Measurements from ENCODE around the gene CD163. TPM values are rescaled to one million over a fixed set of nuclear protein-coding genes. Genes with fewer than 3 reads are reported as not detected.
A peak's percentile ranks its signal among the peaks of the same experiment; 100 is the strongest.

CD163 gene
- not detected in 2 replicates for total RNA-seq (ENCODE audit: low replicate concordance)

DNA sequence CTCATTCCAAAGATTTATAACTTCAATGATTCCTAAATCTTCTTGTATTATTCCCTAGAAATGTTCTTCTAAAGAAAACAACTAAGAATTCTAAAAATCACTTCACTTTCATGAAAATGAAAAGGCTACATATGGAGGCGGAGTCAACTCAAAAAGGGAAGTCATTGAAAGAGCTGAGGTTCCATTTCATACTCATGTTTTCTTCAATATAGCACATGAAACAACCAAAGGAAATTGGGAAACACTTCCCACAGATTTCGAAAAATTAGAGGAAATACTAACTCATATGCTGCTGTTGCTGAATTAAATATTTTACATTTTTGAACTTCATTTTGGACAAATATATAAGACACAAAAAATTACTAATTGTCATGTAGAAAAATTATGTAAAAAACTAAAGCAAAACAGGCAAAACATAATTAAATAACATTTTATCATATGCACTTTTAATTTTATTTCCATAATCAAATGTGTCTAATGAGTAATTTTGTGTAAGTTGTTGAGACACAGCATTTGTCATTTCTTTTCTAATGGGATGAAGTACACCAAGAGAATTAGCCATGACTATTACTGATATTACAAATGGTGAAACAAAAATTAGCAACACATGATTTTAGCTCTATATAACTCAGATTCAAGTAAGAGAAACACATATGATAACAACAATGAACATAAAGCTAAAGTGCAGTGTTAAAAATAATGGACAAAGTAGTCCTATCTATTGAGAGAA lies at the start of gene CD163:
Gene CD163 (minus strand): TSS at position 92 of the 730 bp plus-strand sequence. CDS start 87 bp downstream, at position 5.
- Mint-ChIP-seq H3K27ac (no peak within 1 kb of the TSS), H3K27me3 (ENCODE audit: insufficient read depth, low read depth) (peaks cover 2% of the 10 kb centered on the region)
- TF ChIP-seq, protein P1, sequence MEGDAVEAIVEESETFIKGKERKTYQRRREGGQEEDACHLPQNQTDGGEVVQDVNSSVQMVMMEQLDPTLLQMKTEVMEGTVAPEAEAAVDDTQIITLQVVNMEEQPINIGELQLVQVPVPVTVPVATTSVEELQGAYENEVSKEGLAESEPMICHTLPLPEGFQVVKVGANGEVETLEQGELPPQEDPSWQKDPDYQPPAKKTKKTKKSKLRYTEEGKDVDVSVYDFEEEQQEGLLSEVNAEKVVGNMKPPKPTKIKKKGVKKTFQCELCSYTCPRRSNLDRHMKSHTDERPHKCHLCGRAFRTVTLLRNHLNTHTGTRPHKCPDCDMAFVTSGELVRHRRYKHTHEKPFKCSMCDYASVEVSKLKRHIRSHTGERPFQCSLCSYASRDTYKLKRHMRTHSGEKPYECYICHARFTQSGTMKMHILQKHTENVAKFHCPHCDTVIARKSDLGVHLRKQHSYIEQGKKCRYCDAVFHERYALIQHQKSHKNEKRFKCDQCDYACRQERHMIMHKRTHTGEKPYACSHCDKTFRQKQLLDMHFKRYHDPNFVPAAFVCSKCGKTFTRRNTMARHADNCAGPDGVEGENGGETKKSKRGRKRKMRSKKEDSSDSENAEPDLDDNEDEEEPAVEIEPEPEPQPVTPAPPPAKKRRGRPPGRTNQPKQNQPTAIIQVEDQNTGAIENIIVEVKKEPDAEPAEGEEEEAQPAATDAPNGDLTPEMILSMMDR (IDR thresholded peaks at IDR 0.05), result no peak
- TF ChIP-seq EZH2phosphoT487 (IDR thresholded peaks at IDR 0.05), result no peak

DNA sequence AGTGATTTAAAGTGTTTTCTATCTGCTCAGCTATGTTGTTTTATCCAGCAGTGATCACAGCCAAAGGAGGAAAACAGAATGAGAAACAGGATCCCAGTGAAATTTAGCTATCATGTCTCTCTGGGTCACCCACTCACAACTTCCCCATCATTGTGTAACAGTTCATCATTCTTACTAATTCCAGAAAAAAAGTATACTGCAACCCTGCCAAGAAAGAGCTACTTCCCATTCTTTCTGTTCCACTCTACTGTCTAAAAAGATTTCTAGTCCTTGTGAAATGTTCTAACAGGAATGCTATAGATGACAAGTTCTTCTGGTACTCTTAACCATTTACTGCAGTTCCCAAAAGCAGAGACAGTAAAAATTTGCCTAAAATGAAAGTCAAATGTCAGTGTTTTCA lies 39.2 kb upstream of the CD163 start:
- H3K9ac ChIP-seq, result no peak overlapping the region
- H3K79me2 ChIP-seq (ENCODE audit: low read depth), result no peaks in the 10 kb centered on the region
- no peak overlapping the region for H3K4me3 ChIP-seq
- no peaks in the 10 kb centered on the region for H4K20me1 ChIP-seq (ENCODE audit: low read depth)
- H3K36me3 Mint-ChIP-seq, result no peaks in the 10 kb centered on the region
- no peak overlapping the region for H2AFZ ChIP-seq (replicated peaks)
- H3K27me3 Mint-ChIP-seq (ENCODE audit: insufficient read depth, low read depth), result no peaks in the 10 kb centered on the region
- no peak overlapping the region for H3K27ac Mint-ChIP-seq
- H3K27me3 ChIP-seq, result no peaks in the 10 kb centered on the region
- H3K36me3 ChIP-seq, result no peaks in the 10 kb centered on the region
- TF ChIP-seq, protein P1 (IDR thresholded peaks at IDR 0.05), result no peak
- TF ChIP-seq EZH2 (IDR thresholded peaks at IDR 0.05), result no peak
- no peak for TF ChIP-seq EZH2phosphoT487 (IDR thresholded peaks at IDR 0.05)
- H3K4me1 Mint-ChIP-seq, result peaks cover 5% of the 10 kb centered on the region
- no peaks in the 10 kb centered on the region for H3K4me1 ChIP-seq
- no peaks in the 10 kb centered on the region for H3K9me3 Mint-ChIP-seq
- no peaks in the 10 kb centered on the region for H3K9me3 ChIP-seq (ENCODE audit: low read depth)
- H3K4me3 Mint-ChIP-seq, result no peak overlapping the region
- DNase-seq (ENCODE audit: low spot score), result no peak
- no peak overlapping the region for H3K4me2 ChIP-seq
- no peaks in the 10 kb centered on the region for H3F3A ChIP-seq (ENCODE audit: low read depth)
- no peak overlapping the region for H3K27ac ChIP-seq

More for the DNA sequence above, at the start of gene CD163:
- no peak within 1 kb of the TSS for H3K9ac ChIP-seq
- H3K27me3 ChIP-seq, result no peaks in the 10 kb centered on the region
- no peak within 1 kb of the TSS for H3K4me3 ChIP-seq
- H3K79me2 ChIP-seq (ENCODE audit: low read depth), result no peaks in the 10 kb centered on the region
- H3F3A ChIP-seq (ENCODE audit: low read depth), result no peaks in the 10 kb centered on the region
- no peaks in the 10 kb centered on the region for H3K36me3 ChIP-seq
- DNase-seq (ENCODE audit: low spot score), result no peak
- H2AFZ ChIP-seq (replicated peaks), result no peak within 1 kb of the TSS
- H4K20me1 ChIP-seq (ENCODE audit: low read depth), result no peaks in the 10 kb centered on the region
- Mint-ChIP-seq H3K4me1 (no peaks in the 10 kb centered on the region), H3K4me3 (no peak within 1 kb of the TSS), H3K9me3 (peaks cover 2% of the 10 kb centered on the region), H3K36me3 (no peaks in the 10 kb centered on the region)
- no peaks in the 10 kb centered on the region for H3K9me3 ChIP-seq (ENCODE audit: low read depth)
- no peaks in the 10 kb centered on the region for H3K4me1 ChIP-seq
- no peak within 1 kb of the TSS for H3K4me2 ChIP-seq
- no peak within 1 kb of the TSS for H3K27ac ChIP-seq

DNA sequence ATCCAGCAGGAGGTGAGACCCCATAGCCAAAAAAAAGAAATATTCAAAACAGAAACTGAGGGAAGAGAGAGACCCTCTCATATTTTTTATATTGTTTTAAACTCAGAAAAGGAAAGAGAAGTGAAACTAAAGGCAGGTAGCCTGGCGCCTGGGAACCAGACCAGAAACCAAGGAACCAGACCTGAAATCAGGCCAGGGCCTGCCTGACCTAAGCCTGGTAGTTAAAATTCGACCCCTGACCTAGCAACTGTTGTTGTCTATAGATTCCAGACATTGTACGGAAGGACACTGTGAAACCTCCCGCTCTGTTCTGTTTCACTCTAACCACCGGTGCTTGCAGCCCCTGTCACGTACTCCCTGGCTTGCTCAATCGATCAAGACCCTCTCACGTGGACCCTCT lies 38.5 kb upstream of the CD163 start:
- Histone ChIP-seq H3K9me3 (ENCODE audit: low read depth) (no peaks in the 10 kb centered on the region), H2AFZ (replicated peaks) (peak overlapping the region; percentile 45), H3K4me3 (no peak overlapping the region), H3K4me1 (no peaks in the 10 kb centered on the region), H4K20me1 (ENCODE audit: low read depth) (no peaks in the 10 kb centered on the region), H3F3A (ENCODE audit: low read depth) (no peaks in the 10 kb centered on the region), H3K27ac (no peak overlapping the region), H3K9ac (no peak overlapping the region), H3K4me2 (no peak overlapping the region), H3K79me2 (ENCODE audit: low read depth) (no peaks in the 10 kb centered on the region), H3K27me3 (no peaks in the 10 kb centered on the region), H3K36me3 (no peaks in the 10 kb centered on the region)
- TF ChIP-seq EZH2phosphoT487 (IDR thresholded peaks at IDR 0.05), result no peak
- TF ChIP-seq, protein P1 (IDR thresholded peaks at IDR 0.05), result no peak
- no peak for TF ChIP-seq EZH2 (IDR thresholded peaks at IDR 0.05)
- Mint-ChIP-seq H3K4me3 (no peak overlapping the region), H3K27me3 (ENCODE audit: insufficient read depth, low read depth) (no peaks in the 10 kb centered on the region), H3K9me3 (no peaks in the 10 kb centered on the region), H3K36me3 (no peaks in the 10 kb centered on the region), H3K27ac (no peak overlapping the region), H3K4me1 (peaks cover 5% of the 10 kb centered on the region)
- DNase-seq (ENCODE audit: low spot score), result no peak
